ENCODE data around the gene SORT1. TPM values are rescaled to one million over a fixed set of nuclear protein-coding genes. Genes with fewer than 3 reads are reported as not detected.

Gene SORT1
- total RNA-seq, 1 experiment from 2014 or later = 47.9 TPM

DNA sequence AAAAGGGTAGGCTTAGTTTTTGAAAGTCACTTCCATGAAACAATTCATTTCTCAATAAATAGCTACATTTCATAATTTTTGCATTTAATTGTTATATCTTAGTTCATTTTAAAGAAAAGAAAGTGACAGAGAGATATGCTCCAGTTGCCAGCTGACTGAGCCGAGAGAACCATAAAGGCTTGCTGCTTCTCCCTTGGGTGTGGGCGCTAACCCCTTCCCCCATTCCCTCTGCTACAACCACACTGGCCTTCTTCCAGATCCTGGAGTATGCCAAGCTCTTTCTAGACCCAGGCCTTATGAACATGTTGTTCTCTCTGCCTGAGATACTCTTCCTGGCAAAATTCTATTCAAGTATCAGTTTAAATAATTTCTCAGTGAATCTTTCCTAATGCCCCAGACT, 12.3 kb downstream of the SORT1 start:
- Histone ChIP-seq H3K4me2 (ENCODE audit: insufficient read depth, insufficient read length, low read length) (no peak overlapping the region), H3K56ac (ENCODE audit: insufficient read length, low read depth, low read length) (no peak overlapping the region), H4K91ac (ENCODE audit: insufficient read length, low read depth, low read length) (no peak overlapping the region), H2AFZ (ENCODE audit: low read length) (no peak overlapping the region), H4K5ac (ENCODE audit: insufficient read length, low read depth, low read length) (no peak overlapping the region), H2BK12ac (ENCODE audit: insufficient read length, low read depth, low read length) (no peak overlapping the region), H2BK15ac (ENCODE audit: low read depth, low read length) (no peak overlapping the region), H4K8ac (replicated peaks; ENCODE audit: insufficient read length, low read depth, low read length) (no peak overlapping the region), H3K27me3 (ENCODE audit: insufficient read depth, low read length) (no peaks in the 10 kb centered on the region), H3K4ac (ENCODE audit: low read depth, low read length) (no peak overlapping the region), H3K23me2 (ENCODE audit: insufficient read length, low read depth, low read length, poor library complexity, severe bottlenecking) (no peaks in the 10 kb centered on the region), H2BK20ac (ENCODE audit: low read depth, low read length, poor library complexity, severe bottlenecking) (no peak overlapping the region), H3K23ac (ENCODE audit: insufficient read length, low read depth, low read length) (no peak overlapping the region), H4K20me1 (ENCODE audit: control insufficient read depth, insufficient read depth, insufficient read length) (no peaks in the 10 kb centered on the region), H3K9me3 (ENCODE audit: control insufficient read depth, low read depth, low read length) (no peaks in the 10 kb centered on the region), H3T11ph (ENCODE audit: low read length) (no peak overlapping the region), H2BK5ac (ENCODE audit: insufficient read length, low read length) (no peak overlapping the region), H3K9ac (ENCODE audit: extremely low read depth, insufficient read length, low read length) (no peak overlapping the region), H3K79me2 (ENCODE audit: insufficient read depth, low read length) (peaks cover 10% of the 10 kb centered on the region; the same call in 1 of the 2 replicates), H3K14ac (ENCODE audit: insufficient read depth, low read length) (no peak overlapping the region), H3K27ac (ENCODE audit: insufficient read length, low read depth, low read length) (no peak overlapping the region), H3K79me1 (ENCODE audit: insufficient read depth, low read depth, low read length, poor library complexity, severe bottlenecking) (peaks cover 17% of the 10 kb centered on the region), H2BK120ac (ENCODE audit: low read depth, low read length, poor library complexity, severe bottlenecking) (no peak overlapping the region), H3K18ac (ENCODE audit: insufficient read length, low read depth, low read length) (no peak overlapping the region), H3K4me1 (ENCODE audit: insufficient read depth, low read length) (peaks cover 4% of the 10 kb centered on the region; the same call in 1 of the 2 replicates), H2AK5ac (ENCODE audit: insufficient read length, low read length) (no peak overlapping the region)
- Mint-ChIP-seq H3K36me3 (ENCODE audit: insufficient read depth in 1 of 3, low read depth in 3 of 3) (peaks cover 7 to 13% (median 9%) of the 10 kb centered on the region in 3 experiments), H3K4me3 (no peak overlapping the region), H3K9me3 (peaks cover 3 to 4% of the 10 kb centered on the region in 2 experiments; a peak in 2 of 5 replicates), H3K4me1 (peaks cover 27 to 32% of the 10 kb centered on the region in 2 experiments), H3K27me3 (ENCODE audit: low read depth) (no peaks in the 10 kb centered on the region), H3K27ac (peak overlapping the region in 1 of 3 experiments; percentile 74; a peak in 1 of 7 replicates)
- no peak for DNase-seq
- TF ChIP-seq, protein P1, sequence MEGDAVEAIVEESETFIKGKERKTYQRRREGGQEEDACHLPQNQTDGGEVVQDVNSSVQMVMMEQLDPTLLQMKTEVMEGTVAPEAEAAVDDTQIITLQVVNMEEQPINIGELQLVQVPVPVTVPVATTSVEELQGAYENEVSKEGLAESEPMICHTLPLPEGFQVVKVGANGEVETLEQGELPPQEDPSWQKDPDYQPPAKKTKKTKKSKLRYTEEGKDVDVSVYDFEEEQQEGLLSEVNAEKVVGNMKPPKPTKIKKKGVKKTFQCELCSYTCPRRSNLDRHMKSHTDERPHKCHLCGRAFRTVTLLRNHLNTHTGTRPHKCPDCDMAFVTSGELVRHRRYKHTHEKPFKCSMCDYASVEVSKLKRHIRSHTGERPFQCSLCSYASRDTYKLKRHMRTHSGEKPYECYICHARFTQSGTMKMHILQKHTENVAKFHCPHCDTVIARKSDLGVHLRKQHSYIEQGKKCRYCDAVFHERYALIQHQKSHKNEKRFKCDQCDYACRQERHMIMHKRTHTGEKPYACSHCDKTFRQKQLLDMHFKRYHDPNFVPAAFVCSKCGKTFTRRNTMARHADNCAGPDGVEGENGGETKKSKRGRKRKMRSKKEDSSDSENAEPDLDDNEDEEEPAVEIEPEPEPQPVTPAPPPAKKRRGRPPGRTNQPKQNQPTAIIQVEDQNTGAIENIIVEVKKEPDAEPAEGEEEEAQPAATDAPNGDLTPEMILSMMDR (conservative IDR thresholded peaks at IDR 0.05) = no peak
- no CpG with 5 or more reads among the region's 2 CpGs for WGBS (ENCODE audit: extremely low coverage, insufficient read length, low lambda C conversion rate)
